Liver (tissue), 9 donors: ENCODE measurements around the gene DMPK. TPM values are rescaled to one million over a fixed set of nuclear protein-coding genes. Genes with fewer than 3 reads are reported as not detected.

Experiments used
- DNase-seq: peaks from one replicate; pipeline ENCODE4 v3.0.0-alpha.2; 2017; ENCODE audit warnings: low spot score
- H3K27ac ChIP-seq, 2 donors: one replicate each; pipeline ENCODE4 v1.7.0; 2013; ENCODE audit warnings: inconsistent platforms in 2 of 2, low read length in 2 of 2, control low read depth in 1 of 2, low read depth in 1 of 2, mild to moderate bottlenecking in 1 of 2
- H3K27me3 ChIP-seq, 4 donors: one replicate each; pipeline versions ENCODE4 v1.6.1 to v1.7.0; 2013; ENCODE audit warnings: low read length in 3 of 4, inconsistent platforms in 1 of 4, mild to moderate bottlenecking in 1 of 4, moderate library complexity in 1 of 4; ENCODE audit not compliant: control insufficient read depth in 4 of 4, insufficient read depth in 4 of 4
- H3K36me3 ChIP-seq, 4 donors: one replicate each; pipeline versions ENCODE4 v1.6.1 to v1.7.0; 2013; ENCODE audit warnings: low read length in 3 of 4, mild to moderate bottlenecking in 3 of 4, low read depth in 1 of 4, moderate library complexity in 1 of 4; ENCODE audit not compliant: control insufficient read depth in 4 of 4, insufficient read depth in 3 of 4
- H3K4me1 ChIP-seq, 4 donors: one replicate each; pipeline versions ENCODE4 v1.6.1 to v1.7.0; 2013; ENCODE audit warnings: low read length in 3 of 4, mild to moderate bottlenecking in 3 of 4, moderate library complexity in 1 of 4; ENCODE audit not compliant: control insufficient read depth in 4 of 4, insufficient read depth in 4 of 4
- H3K4me3 ChIP-seq, 3 donors: one replicate each; pipeline versions ENCODE4 v1.6.1 to v1.7.0; 2013; ENCODE audit warnings: low read length in 3 of 3, control low read depth in 1 of 3, low read depth in 1 of 3, mild to moderate bottlenecking in 1 of 3
- H3K9ac ChIP-seq, 2 donors: one replicate each; pipeline ENCODE4 v1.7.0; 2013; ENCODE audit warnings: low read length in 2 of 2, mild to moderate bottlenecking in 2 of 2, moderate library complexity in 2 of 2, control low read depth in 1 of 2, low read depth in 1 of 2
- H3K9me3 ChIP-seq, 4 donors: one replicate each; pipeline versions ENCODE4 v1.6.1 to v1.7.0; 2013; ENCODE audit warnings: low read length in 3 of 4; ENCODE audit not compliant: control insufficient read depth in 4 of 4
- EGR1 ChIP-seq, 2 donors: IDR thresholded peaks; 2 replicates each; pipeline ENCODE4 v1.6.1; 2016 to 2018; ENCODE audit warnings: antibody characterized with exemption in 2 of 2, low read depth in 2 of 2
- FOXA1 ChIP-seq: IDR thresholded peaks from 2 replicates; pipeline ENCODE4 v1.6.1; 2016; ENCODE audit warnings: antibody characterized with exemption
- FOXA2 ChIP-seq: IDR thresholded peaks from 2 replicates; pipeline ENCODE4 v1.6.1; 2016; ENCODE audit warnings: antibody characterized with exemption
- GABPA ChIP-seq, 2 donors: IDR thresholded peaks in 1 of 2; conservative IDR thresholded peaks in 1 of 2; 2 replicates each; pipeline ENCODE4 v1.6.1; 2016; ENCODE audit warnings: antibody characterized with exemption in 2 of 2, mild to moderate bottlenecking in 1 of 2, moderate library complexity in 1 of 2
- HNF4A ChIP-seq, 2 donors: conservative IDR thresholded peaks; 2 replicates each; pipeline ENCODE4 v1.6.1; 2016; ENCODE audit warnings: antibody characterized with exemption in 2 of 2, mild to moderate bottlenecking in 2 of 2
- HNF4G ChIP-seq: IDR thresholded peaks from 2 replicates; pipeline ENCODE4 v1.6.1; 2016; ENCODE audit warnings: antibody characterized with exemption
- JUND ChIP-seq, 2 donors: IDR thresholded peaks; 2 replicates each; pipeline ENCODE4 v1.6.1; 2016; ENCODE audit warnings: antibody characterized with exemption in 2 of 2
- NR2F2 ChIP-seq: IDR thresholded peaks from 2 replicates; pipeline ENCODE4 v1.6.1; 2016; ENCODE audit warnings: antibody characterized with exemption
- RAD21 ChIP-seq, 2 donors: IDR thresholded peaks; 2 replicates each; pipeline ENCODE4 v1.6.1; 2016; ENCODE audit warnings: antibody characterized with exemption in 2 of 2, mild to moderate bottlenecking in 2 of 2
- SP1 ChIP-seq: IDR thresholded peaks from 2 replicates; pipeline ENCODE4 v1.6.1; 2018; ENCODE audit warnings: antibody characterized with exemption, mild to moderate bottlenecking
- TAF1 ChIP-seq: conservative IDR thresholded peaks from 2 replicates; pipeline ENCODE4 v1.6.1; 2016; ENCODE audit warnings: antibody characterized with exemption, mild to moderate bottlenecking
- YY1 ChIP-seq: IDR thresholded peaks from 2 replicates; pipeline ENCODE4 v1.6.1; 2016; ENCODE audit warnings: antibody characterized with exemption, mild to moderate bottlenecking
- WGBS: extraction: QIAGEN DNeasy Blood & Tissue Kit; methylation state at CpG from one replicate; pipeline ENCODE4 v1.1.7; 2013; 5-methylcytosine and 5-hydroxymethylcytosine counted together
- polyA plus RNA-seq, 2 donors: library from polyadenylated mRNA; stranded (reverse) in 1 of 2; unstranded in 1 of 2; fragments of 200-250 nt in 1 of 2; fragments of >200 nt in 1 of 2; fragmentation: Nextera tagmentation in 1 of 2; extraction: Ambion mirVana in 1 of 2; gene quantifications; one replicate each; pipeline versions ENCODE4 v1.2.1 to v1.2.3, GENCODE V29; 2013 to 2015
- total RNA-seq, 2 donors: library from RNA; depleted of rRNA; stranded (reverse); fragments of >200 nt; gene quantifications; one replicate each; pipeline ENCODE4 v1.2.3, GENCODE V29; 2014
- TF ChIP-seq, protein P1 (sequence below): fragments of 150-350 bp; IDR thresholded peaks from 2 replicates; pipeline ENCODE4 v1.5.1; 2017; ENCODE audit warnings: improper control_type of control experiment, low read depth, low read length; ENCODE audit not compliant: missing input control
- TF ChIP-seq, protein P2 (sequence below): IDR thresholded peaks from 2 replicates; pipeline ENCODE4 v1.6.1; 2016; ENCODE audit warnings: antibody characterized with exemption
- TF ChIP-seq, protein P3 (sequence below): IDR thresholded peaks from 2 replicates; pipeline ENCODE4 v1.6.1; 2016; ENCODE audit warnings: antibody characterized with exemption
- TF ChIP-seq, protein P4 (sequence below): IDR thresholded peaks from 2 replicates; pipeline ENCODE4 v1.6.1; 2016; ENCODE audit warnings: antibody characterized with exemption
- TF ChIP-seq, protein P5 (sequence below): IDR thresholded peaks from 2 replicates; pipeline ENCODE4 v1.6.1; 2016; ENCODE audit warnings: antibody characterized with exemption, mild to moderate bottlenecking
- donor health status: healthy.
- donor health status: healthy.
- donor health status: healthy.
- donor health status: healthy.
- donor health status: healthy.

DMPK gene
- total and polyA plus RNA-seq, 4 donors = 1.8 to 12.5 (median 6.1) TPM

DNA sequence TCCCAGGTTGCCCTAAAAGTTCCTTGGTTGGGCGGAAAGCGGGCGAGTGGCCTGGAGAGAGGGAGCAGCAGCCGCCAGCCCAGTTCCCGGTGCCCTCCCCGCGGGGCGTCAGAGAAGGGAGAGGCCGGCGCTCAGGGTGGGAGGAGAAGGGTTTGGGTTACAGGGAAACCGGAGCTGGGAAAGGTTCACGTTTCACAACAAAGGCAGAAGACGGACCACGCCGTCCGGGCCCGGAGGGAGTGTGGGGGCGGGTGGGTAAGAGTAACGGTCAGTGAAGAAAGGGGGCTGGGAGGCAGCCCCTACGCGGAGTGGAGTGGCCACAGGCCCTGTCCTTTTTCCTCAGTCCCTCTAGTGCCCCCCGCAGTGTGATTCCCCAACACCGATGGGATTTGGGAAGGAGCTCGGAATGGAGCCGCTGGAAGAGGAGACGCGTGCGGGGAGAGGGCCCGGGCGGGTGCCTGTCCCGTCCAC is 14.8 kb downstream of the DMPK start (continued):
- TF ChIP-seq, protein P1, sequence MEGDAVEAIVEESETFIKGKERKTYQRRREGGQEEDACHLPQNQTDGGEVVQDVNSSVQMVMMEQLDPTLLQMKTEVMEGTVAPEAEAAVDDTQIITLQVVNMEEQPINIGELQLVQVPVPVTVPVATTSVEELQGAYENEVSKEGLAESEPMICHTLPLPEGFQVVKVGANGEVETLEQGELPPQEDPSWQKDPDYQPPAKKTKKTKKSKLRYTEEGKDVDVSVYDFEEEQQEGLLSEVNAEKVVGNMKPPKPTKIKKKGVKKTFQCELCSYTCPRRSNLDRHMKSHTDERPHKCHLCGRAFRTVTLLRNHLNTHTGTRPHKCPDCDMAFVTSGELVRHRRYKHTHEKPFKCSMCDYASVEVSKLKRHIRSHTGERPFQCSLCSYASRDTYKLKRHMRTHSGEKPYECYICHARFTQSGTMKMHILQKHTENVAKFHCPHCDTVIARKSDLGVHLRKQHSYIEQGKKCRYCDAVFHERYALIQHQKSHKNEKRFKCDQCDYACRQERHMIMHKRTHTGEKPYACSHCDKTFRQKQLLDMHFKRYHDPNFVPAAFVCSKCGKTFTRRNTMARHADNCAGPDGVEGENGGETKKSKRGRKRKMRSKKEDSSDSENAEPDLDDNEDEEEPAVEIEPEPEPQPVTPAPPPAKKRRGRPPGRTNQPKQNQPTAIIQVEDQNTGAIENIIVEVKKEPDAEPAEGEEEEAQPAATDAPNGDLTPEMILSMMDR = no peak
- TF ChIP-seq EGR1 (IDR thresholded peaks at IDR 0.05; ENCODE audit: low read depth in 2 of 2) = peak; percentile 44 to 64
- TF ChIP-seq FOXA1 = no peak
- TF ChIP-seq SP1 = peak; percentile 29
- peak in 1 of 2 donors; percentile 24 for TF ChIP-seq RAD21 (IDR thresholded peaks at IDR 0.05)
- no peak for TF ChIP-seq HNF4A (conservative IDR thresholded peaks at IDR 0.05)

DNA sequence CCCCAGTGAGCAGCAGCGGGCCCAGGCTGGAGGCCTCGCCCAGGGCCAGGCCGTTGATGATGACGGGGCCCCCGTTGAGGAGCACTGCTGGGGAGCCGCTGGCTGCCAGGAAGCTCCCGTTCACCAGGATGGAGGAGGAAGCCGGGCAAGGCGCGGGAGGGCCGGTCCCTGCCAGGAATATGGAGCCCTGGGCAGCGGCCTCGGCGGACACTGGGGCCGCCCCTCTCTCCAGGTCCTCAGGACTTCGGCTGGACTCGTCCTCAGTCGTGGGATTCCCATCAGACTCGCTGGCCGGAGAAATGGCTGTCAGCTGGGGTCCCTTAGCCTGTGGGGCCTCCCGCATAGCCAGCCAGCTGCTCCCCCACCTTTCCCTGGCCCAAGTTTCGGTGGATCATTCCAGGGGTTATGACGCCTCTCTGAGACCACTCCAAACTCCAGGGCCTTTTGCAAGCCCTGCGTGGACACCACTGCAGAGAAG is 15.4 kb downstream of the DMPK start:
- DNase-seq = no peak
- peaks cover 9 to 43% (median 20%) of the 10 kb centered on the region in 4 donors for H3K4me1 ChIP-seq
- H3K4me3 ChIP-seq = peak overlapping the region; percentile 83 to 95 (median 86)
- peak overlapping the region; percentile 65 to 78 for H3K9ac ChIP-seq
- no peaks in the 10 kb centered on the region for H3K27me3 ChIP-seq
- H3K27ac ChIP-seq = peak overlapping the region; percentile 86 to 99
- WGBS = 46% methylated on average over 24 of the region's 24 CpGs
- H3K36me3 ChIP-seq = peaks cover 0 to 2% (median 0%) of the 10 kb centered on the region in 4 donors
- TF ChIP-seq SP1 (no peak), TAF1 (no peak), GABPA (IDR thresholded peaks at IDR 0.05 in 1 of 2, conservative IDR thresholded peaks at IDR 0.05 in 1 of 2) (no peak), NR2F2 (no peak), JUND (IDR thresholded peaks at IDR 0.05) (no peak), FOXA2 (no peak), HNF4G (no peak), EGR1 (IDR thresholded peaks at IDR 0.05; ENCODE audit: low read depth in 2 of 2) (no peak), YY1 (no peak), FOXA1 (no peak), RAD21 (IDR thresholded peaks at IDR 0.05) (no peak)
- TF ChIP-seq, protein P2, sequence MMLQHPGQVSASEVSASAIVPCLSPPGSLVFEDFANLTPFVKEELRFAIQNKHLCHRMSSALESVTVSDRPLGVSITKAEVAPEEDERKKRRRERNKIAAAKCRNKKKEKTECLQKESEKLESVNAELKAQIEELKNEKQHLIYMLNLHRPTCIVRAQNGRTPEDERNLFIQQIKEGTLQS = no peak
- TF ChIP-seq, protein P3, sequence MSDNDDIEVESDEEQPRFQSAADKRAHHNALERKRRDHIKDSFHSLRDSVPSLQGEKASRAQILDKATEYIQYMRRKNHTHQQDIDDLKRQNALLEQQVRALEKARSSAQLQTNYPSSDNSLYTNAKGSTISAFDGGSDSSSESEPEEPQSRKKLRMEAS = no peak
- TF ChIP-seq, protein P4, sequence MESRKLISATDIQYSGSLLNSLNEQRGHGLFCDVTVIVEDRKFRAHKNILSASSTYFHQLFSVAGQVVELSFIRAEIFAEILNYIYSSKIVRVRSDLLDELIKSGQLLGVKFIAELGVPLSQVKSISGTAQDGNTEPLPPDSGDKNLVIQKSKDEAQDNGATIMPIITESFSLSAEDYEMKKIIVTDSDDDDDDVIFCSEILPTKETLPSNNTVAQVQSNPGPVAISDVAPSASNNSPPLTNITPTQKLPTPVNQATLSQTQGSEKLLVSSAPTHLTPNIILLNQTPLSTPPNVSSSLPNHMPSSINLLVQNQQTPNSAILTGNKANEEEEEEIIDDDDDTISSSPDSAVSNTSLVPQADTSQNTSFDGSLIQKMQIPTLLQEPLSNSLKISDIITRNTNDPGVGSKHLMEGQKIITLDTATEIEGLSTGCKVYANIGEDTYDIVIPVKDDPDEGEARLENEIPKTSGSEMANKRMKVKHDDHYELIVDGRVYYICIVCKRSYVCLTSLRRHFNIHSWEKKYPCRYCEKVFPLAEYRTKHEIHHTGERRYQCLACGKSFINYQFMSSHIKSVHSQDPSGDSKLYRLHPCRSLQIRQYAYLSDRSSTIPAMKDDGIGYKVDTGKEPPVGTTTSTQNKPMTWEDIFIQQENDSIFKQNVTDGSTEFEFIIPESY = no peak
- TF ChIP-seq, protein P1 = no peak
- TF ChIP-seq, protein P5, sequence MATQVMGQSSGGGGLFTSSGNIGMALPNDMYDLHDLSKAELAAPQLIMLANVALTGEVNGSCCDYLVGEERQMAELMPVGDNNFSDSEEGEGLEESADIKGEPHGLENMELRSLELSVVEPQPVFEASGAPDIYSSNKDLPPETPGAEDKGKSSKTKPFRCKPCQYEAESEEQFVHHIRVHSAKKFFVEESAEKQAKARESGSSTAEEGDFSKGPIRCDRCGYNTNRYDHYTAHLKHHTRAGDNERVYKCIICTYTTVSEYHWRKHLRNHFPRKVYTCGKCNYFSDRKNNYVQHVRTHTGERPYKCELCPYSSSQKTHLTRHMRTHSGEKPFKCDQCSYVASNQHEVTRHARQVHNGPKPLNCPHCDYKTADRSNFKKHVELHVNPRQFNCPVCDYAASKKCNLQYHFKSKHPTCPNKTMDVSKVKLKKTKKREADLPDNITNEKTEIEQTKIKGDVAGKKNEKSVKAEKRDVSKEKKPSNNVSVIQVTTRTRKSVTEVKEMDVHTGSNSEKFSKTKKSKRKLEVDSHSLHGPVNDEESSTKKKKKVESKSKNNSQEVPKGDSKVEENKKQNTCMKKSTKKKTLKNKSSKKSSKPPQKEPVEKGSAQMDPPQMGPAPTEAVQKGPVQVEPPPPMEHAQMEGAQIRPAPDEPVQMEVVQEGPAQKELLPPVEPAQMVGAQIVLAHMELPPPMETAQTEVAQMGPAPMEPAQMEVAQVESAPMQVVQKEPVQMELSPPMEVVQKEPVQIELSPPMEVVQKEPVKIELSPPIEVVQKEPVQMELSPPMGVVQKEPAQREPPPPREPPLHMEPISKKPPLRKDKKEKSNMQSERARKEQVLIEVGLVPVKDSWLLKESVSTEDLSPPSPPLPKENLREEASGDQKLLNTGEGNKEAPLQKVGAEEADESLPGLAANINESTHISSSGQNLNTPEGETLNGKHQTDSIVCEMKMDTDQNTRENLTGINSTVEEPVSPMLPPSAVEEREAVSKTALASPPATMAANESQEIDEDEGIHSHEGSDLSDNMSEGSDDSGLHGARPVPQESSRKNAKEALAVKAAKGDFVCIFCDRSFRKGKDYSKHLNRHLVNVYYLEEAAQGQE = no peak
- H3K9me3 ChIP-seq = no peaks in the 10 kb centered on the region
